ENCODE data around the gene YIPF1.
"Not testable (repeated sequence)": the region's sequence is repeated elsewhere in the genome, so short reads cannot be mapped to it uniquely, and the experiment has no call there.

Gene YIPF1

GRCh38 chr1:53893999-53894636 is 4.5 kb upstream of the YIPF1 start, which contains the start of gene DIO1:
Gene DIO1 (plus strand): TSS chr1:53894187. CDS start chr1:53894211, 24 bp downstream.
- no peak for DNase-seq

GRCh38 chr1:53892911-53893310 is 3.3 kb upstream of the YIPF1 start:
- DNase-seq, result no peak

DNA sequence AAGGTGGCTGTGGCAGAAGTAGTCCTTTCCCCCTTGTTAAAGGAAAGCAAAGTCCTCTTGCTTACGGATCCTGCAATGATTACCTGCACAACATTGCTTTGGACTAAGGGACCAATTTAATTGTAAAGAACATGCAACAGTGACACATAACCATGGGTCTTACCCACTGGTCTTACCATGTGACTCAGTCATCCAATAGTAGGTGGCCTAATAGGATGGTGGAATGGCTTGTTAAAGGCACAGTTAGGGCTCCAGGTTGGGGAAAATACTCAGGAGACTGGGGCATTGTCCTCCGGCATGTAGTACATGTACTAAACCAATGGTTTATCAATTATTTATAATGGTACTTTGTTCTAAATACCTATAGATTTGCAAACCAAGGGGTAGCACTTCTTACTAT is 2.1 kb upstream of the YIPF1 start:
- no peak for DNase-seq

GRCh38 chr1:53891018-53891417 is 1.4 kb upstream of the YIPF1 start:
- DNase-seq, result no peak

DNA sequence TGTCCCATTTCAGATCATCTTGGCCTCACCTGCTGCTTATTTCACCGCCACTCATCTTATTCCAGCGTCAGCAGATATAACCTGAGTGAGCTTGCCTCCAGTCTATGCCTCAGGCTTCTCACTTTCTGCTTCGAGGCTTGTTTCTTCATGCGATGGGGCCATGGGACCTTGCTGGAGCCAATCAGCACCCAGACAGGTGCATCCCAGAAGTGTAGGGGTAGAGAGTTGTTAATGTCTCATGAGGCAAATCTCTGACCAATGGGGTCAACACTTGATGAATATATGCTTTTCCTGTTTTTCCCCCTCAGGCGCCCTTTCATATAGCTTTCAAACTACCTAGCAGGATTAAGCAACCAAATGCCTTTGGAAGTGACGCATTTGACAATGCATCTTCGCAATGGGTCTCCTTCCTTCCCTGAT is 935 bp upstream of the YIPF1 start:
- DNase-seq, result no peak

DNA sequence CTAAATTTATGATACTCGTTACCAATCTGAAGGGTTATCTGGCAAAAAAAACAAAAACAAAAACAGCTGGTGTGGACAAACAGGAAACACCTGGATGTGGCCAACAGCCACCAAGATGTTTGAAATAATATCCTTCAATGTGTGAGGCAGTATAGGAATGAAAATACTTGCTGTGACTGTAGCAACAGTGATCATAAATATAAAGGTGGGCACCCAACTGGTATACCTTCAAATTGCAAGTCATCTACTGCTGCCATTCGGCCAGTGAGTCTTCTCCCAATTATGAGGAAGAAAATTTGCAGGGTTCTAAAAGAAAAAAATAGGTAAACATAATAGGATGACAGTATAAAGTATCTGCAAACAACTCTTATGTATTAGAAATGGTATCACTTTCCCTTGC is 916 bp downstream of the YIPF1 start:
- no peak for DNase-seq

DNA sequence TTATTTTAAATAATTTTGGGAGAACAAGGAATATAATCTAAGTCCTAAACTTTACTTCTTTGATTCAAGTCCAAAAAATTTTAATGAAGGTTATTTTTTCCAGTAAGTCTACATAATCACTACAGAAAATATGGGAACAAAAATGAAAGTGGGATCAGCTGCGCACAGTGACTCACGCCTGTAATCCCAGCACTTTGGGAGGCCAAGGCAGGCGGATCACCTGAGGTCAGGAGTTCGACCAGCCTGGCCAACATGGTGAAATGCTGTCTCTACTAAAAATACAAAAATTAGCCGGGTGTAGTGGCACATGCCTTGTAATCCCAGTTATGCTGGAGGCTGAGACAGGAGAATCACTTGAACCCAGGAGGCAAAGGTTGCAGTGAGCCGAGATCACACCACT is 6.0 kb downstream of the YIPF1 start:
- DNase-seq, result not testable (repeated sequence)

GRCh38 chr1:53881853-53882252 is 7.7 kb downstream of the YIPF1 start:
- not testable (repeated sequence) for DNase-seq

GRCh38 chr1:53878492-53879105 is 11.0 kb downstream of the YIPF1 start:
- DNase-seq, result no peak

GRCh38 chr1:53875150-53875549 is 14.4 kb downstream of the YIPF1 start:
- DNase-seq, result not testable (repeated sequence)

DNA sequence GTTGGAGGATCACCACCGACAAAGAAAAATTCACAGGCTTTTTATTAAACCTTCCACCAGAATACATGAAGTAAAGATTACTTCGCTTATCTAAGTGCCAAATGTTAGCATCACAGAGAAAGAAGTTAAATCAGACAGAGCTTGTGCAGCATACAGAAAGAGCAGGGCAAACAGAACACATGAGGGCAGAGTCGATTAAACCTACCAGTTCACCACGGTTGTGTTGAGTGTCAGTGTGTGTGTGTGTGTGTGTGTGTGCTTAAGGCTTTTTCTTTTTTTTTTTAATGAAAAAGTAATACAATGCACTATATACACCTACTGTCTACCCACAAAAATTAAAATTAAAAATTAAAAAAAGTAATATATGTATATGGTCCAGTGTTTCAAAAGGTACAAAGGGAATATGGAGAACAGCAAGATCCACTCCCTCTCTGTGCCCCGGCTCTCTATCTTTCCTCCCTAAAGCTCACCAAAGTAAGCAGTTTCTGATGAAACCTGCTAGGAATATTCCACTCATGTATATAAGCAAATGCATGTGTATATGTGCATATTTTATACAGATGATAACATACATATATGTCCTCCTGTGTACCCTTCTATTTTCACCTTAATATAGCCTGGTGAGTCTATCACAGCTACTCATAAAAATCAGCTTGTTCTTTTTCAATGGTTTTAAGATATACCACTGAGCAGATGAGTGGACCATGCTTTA is 17.7 kb downstream of the YIPF1 start:
- no peak for DNase-seq

DNA sequence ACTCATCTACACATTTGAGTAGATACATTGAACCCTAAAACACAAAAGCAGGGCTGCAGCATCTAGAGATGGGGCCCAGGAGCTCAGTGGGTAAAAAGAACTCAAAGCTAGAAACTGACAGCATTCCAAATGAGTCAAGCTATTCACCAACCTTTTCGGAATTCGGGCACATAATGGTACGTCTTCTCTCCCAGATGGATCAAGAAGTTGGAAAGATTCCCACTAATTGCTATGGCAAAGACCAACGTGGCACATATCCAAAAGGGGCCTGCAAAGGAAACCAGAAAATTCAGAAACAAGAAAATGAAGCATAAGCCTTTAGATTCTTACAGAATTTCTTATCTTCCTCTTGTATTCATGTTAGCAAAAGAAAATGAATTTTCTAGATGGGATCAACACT is 18.4 kb downstream of the YIPF1 start:
- DNase-seq, result no peak

DNA sequence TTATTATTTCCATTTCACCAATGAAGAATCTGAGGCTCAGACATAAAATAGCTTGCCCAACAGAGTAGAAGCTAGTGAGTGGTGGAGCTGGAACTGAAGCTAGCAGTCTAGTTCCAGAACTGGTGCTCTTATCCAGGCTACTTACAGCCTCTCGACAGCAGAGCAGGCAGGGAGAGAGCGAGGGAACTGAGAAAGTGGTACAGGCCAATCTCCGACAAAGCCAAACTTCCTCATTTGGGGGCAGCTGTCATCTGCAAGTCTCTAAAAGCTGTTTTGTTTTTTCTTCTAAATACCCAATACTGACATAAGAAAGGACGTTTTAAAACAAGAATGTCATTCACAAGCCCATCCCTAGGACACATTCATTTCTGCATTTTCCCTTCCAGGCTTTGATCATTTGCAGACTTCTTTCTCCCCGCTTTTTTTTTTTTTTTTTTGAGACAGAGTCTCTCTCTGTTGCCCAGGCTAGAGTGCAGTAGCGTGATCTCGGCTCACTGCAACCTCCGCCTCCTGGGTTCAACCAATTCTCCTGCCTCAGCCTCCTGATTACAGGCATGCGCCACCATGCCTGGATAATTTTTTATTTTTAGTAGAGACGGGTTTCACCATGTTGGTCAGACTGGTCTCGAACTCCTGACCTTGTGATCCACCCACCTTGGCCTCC is 20.0 kb downstream of the YIPF1 start:
- no peak for DNase-seq

DNA sequence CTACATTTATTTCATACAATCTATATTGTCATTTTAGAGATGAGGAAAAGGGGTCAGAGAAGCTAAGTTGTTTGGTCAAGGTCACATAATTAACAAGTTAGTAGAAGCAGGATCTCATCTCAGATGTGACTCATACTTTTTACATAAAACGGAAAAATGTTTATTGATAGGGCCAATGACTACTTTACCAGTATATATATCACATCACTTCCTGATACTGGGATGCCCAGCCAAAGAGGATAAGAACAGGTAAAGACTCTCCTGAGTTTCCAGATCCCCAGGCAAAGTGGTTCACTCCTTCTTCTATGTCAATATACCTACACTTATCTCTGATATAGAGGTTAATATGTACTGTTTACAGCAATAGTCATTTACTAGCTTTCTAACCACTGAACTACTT is 21.0 kb downstream of the YIPF1 start:
- no peak for DNase-seq

GRCh38 chr1:53862507-53862906 is 27.1 kb downstream of the YIPF1 start:
- DNase-seq, result no peak

- no peak for DNase-seq
These were observed 28.6 kb downstream of the YIPF1 start for GRCh38 chr1:53860967-53861411.

DNA sequence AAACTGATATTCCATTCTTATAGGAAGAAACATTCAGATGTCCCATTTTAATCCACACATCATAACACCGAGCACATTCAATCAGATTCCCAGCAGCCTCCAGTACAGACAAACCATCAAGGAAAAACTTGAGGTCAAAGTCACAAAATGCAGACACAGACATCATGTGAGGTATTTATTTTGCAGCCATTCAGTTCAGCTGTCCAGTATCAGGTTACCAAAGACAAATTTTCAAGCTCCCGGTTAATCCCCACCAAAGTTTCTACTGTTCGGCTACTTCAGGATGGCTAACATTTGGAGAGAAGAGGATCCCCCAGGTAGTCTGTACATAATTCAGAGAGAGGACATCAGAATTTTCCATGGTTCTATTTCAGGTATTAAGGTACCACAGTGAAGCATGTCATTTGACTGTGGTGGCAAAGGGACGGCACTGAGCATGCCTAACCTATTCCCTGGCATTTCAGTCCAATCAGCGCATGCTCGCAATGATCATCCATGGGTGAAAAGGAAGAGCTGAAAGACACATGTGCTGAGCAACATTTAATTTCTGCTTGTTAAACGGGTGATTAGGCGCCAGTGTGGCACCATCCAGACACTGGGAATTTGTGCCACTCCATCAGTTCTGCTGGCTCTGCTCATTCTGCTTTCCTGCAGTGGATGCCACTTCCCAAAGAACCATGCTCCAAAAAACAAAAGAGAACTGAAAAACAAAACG is 37.9 kb downstream of the YIPF1 start:
- DNase-seq, result no peak

- DNase-seq, result no peak
These were observed 39.4 kb downstream of the YIPF1 start for GRCh38 chr1:53850082-53850673.

- no peak for DNase-seq
These were observed 41.6 kb downstream of the YIPF1 start for GRCh38 chr1:53847980-53848379.

GRCh38 chr1:53842347-53842746 is 47.2 kb downstream of the YIPF1 start:
- no peak for DNase-seq

- no peak for DNase-seq
These were observed 51.0 kb downstream of the YIPF1 start for GRCh38 chr1:53838654-53838974.

DNA sequence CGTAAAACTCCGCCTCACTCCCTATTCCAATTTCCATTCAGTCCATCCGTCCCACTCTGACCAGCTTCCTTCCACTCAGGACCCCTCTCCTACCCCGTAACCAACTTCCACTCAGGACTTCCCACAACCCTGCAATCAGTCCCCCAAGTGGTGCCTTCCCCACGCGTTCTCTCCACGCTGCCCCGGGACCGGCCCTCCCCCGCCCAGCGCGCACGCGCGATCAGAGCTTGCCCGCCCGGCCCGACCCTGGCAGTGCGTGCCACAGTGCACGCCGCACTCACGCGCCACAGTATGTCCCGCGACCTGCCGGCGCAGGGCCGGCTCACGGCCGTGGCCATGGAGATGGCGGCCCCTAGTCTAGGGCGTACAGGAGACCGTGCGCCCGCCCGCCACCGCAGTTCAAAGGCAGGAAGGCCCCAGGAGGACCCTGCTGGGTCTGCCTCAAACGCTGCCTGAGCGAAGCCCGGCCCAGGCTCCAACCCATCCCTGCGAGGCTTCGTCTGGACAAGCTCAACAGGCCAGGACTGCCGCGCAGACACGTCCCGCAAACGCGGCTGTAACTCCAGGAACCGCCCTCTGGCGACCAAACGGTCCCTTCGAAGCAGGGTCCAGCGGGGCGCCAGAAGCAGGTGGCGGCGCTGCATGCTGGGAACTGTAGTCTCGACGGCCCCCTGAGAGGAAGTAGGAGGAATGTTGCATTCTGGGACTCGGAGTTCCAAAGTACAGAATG is 51.5 kb downstream of the YIPF1 start, which contains the start of gene NDC1:
TSS of gene NDC1 (minus strand) at position 373 of the 730 bp plus-strand sequence. CDS start at position 338, 35 bp downstream.
- DNase-seq, result peak; percentile 92
